Ishikawa (cell line): ENCODE data around the gene ZNF319.
A peak's percentile ranks its signal among the peaks of the same experiment; 100 is the strongest.

ENCODE experiments used
- CEBPB ChIP-seq: IDR thresholded peaks from 2 replicates; pipeline ENCODE4 v1.6.1; 2012
- CREB1 ChIP-seq: IDR thresholded peaks from 2 replicates; pipeline ENCODE4 v1.6.1; 2012; ENCODE audit warnings: low read depth
- EGR1 ChIP-seq: IDR thresholded peaks from 2 replicates; pipeline ENCODE4 v1.6.1; 2012
- EP300 ChIP-seq: IDR thresholded peaks from 2 replicates; pipeline ENCODE4 v1.6.1; 2012; ENCODE audit warnings: borderline replicate concordance
- FOXM1 ChIP-seq: IDR thresholded peaks from 2 replicates; pipeline ENCODE4 v1.6.1; 2012; ENCODE audit warnings: low read depth, borderline replicate concordance
- MAX ChIP-seq: IDR thresholded peaks from 2 replicates; pipeline ENCODE4 v1.6.1; 2012
- NFIC ChIP-seq: IDR thresholded peaks from 2 replicates; pipeline ENCODE4 v1.6.1; 2012
- RAD21 ChIP-seq: IDR thresholded peaks from 2 replicates; pipeline ENCODE4 v1.6.1; 2012; ENCODE audit warnings: low read depth
- REST ChIP-seq: IDR thresholded peaks from 2 replicates; pipeline ENCODE4 v1.6.1; 2012; ENCODE audit warnings: low read depth, mild to moderate bottlenecking
- TAF1 ChIP-seq: IDR thresholded peaks from 2 replicates; pipeline ENCODE4 v1.6.1; 2012; ENCODE audit warnings: low read depth, mild to moderate bottlenecking
- TCF12 ChIP-seq: IDR thresholded peaks from 2 replicates; pipeline ENCODE4 v1.6.1; 2012; ENCODE audit warnings: low read depth
- USF1 ChIP-seq: IDR thresholded peaks from 2 replicates; pipeline ENCODE4 v1.6.1; 2012
- YY1 ChIP-seq: IDR thresholded peaks from 2 replicates; pipeline ENCODE4 v1.6.1; 2012; ENCODE audit warnings: low read depth
- ZBTB7A ChIP-seq: IDR thresholded peaks from 2 replicates; pipeline ENCODE4 v1.6.1; 2012; ENCODE audit warnings: low read depth

The ZNF319 gene

GRCh38 chr16:57987441-57988177 is 12.9 kb downstream of the ZNF319 start:
- TF ChIP-seq CEBPB, result no peak
- TF ChIP-seq REST, result no peak
- TF ChIP-seq TAF1, result no peak
- TF ChIP-seq CREB1, result no peak
- no peak for TF ChIP-seq MAX
- TF ChIP-seq ZBTB7A, result no peak
- TF ChIP-seq FOXM1, result no peak
- no peak for TF ChIP-seq NFIC
- TF ChIP-seq RAD21, result no peak
- TF ChIP-seq YY1, result no peak

- no peak for TF ChIP-seq YY1
- no peak for TF ChIP-seq REST
- no peak for TF ChIP-seq ZBTB7A
- no peak for TF ChIP-seq EGR1
- no peak for TF ChIP-seq EP300
- TF ChIP-seq NFIC, result no peak
- TF ChIP-seq CEBPB, result no peak
- no peak for TF ChIP-seq TCF12
- TF ChIP-seq MAX, result no peak
- TF ChIP-seq TAF1, result no peak
These were observed 14.3 kb downstream of the ZNF319 start for GRCh38 chr16:57986196-57986595.

- 0 out of 2 replicates have a peak, but pooled peaks have one; percentile 59 for TF ChIP-seq ZBTB7A
- TF ChIP-seq FOXM1, result no peak
These were observed 15.0 kb downstream of the ZNF319 start for GRCh38 chr16:57985204-57986181.

GRCh38 chr16:57984443-57985203 is 15.8 kb downstream of the ZNF319 start:
- TF ChIP-seq MAX, result peak; percentile 52; the same call in 1 of the 2 replicates
- no peak for TF ChIP-seq USF1

- TF ChIP-seq REST (no peak), TAF1 (no peak)
These were observed 18.1 kb downstream of the ZNF319 start for GRCh38 chr16:57982385-57982784.
